NCI-H1436 (cell line): ENCODE measurements around the gene MAP2.

Source experiments
- DNase-seq: peaks from one replicate; lab custom pipeline; 2025; lab: John Stamatoyannopoulos, UW

Gene MAP2

GRCh38 chr2:209529579-209529978 lies 105.7 kb downstream of the MAP2 start:
- DNase-seq: no peak

GRCh38 chr2:209532321-209532720 lies 108.5 kb downstream of the MAP2 start:
- DNase-seq: no peak

- no peak for DNase-seq
These were observed 109.5 kb downstream of the MAP2 start for GRCh38 chr2:209533391-209533790.

GRCh38 chr2:209534228-209534627 lies 110.4 kb downstream of the MAP2 start:
- no peak for DNase-seq

GRCh38 chr2:209536363-209536762 lies 112.5 kb downstream of the MAP2 start:
- no peak for DNase-seq

GRCh38 chr2:209547726-209548125 lies 123.9 kb downstream of the MAP2 start:
- DNase-seq: no peak

- no peak for DNase-seq
These were observed 125.7 kb downstream of the MAP2 start for GRCh38 chr2:209549589-209549988.

- DNase-seq: no peak
These were observed 130.1 kb downstream of the MAP2 start for GRCh38 chr2:209553913-209554312.

- DNase-seq: peak; percentile 32
These were observed 132.6 kb downstream of the MAP2 start for GRCh38 chr2:209556354-209556961.

- no peak for DNase-seq
These were observed 137.1 kb downstream of the MAP2 start for GRCh38 chr2:209560911-209561310.

GRCh38 chr2:209563453-209563852 lies 139.6 kb downstream of the MAP2 start:
- DNase-seq: no peak

GRCh38 chr2:209564816-209565215 lies 141.0 kb downstream of the MAP2 start:
- DNase-seq: no peak

- DNase-seq: no peak
These were observed 142.2 kb downstream of the MAP2 start for GRCh38 chr2:209565896-209566582.

- peak; percentile 73 for DNase-seq
These were observed 146.3 kb downstream of the MAP2 start for GRCh38 chr2:209570194-209570593.

GRCh38 chr2:209574515-209574914 lies 150.7 kb downstream of the MAP2 start:
- DNase-seq: no peak

GRCh38 chr2:209577376-209578357 lies 153.8 kb downstream of the MAP2 start:
- no peak for DNase-seq

- no peak for DNase-seq
These were observed 154.7 kb downstream of the MAP2 start for GRCh38 chr2:209578394-209579001.

- DNase-seq: peak; percentile 58
These were observed 155.4 kb downstream of the MAP2 start for GRCh38 chr2:209579230-209579749.

GRCh38 chr2:209581040-209581439 lies 157.2 kb downstream of the MAP2 start:
- peak; percentile 52 for DNase-seq

GRCh38 chr2:209582281-209582680 lies 158.4 kb downstream of the MAP2 start:
- DNase-seq: no peak

- no peak for DNase-seq
These were observed 160.6 kb downstream of the MAP2 start for GRCh38 chr2:209584472-209584871.

GRCh38 chr2:209584915-209585314 lies 161.1 kb downstream of the MAP2 start:
- DNase-seq: no peak
